KOPT-K1 (cell line): Measurements from ENCODE around the gene ARMC9.
"Not testable (repeated sequence)": the region's sequence is repeated elsewhere in the genome, so short reads cannot be mapped to it uniquely, and the experiment has no call there.

Source experiments
- H3K27ac ChIP-seq: fragments of 200-600 bp; sonication (generic); 2 replicates; pipeline ENCODE4 v1.5.1; 2016; ENCODE audit warnings: antibody characterized with exemption, mild to moderate bottlenecking, low read depth, low read length; ENCODE audit not compliant: poor library complexity, severe bottlenecking
- H3K36me3 ChIP-seq: fragments of 200-600 bp; sonication (generic); 2 replicates; pipeline ENCODE4 v1.5.1; 2017; ENCODE audit warnings: antibody characterized with exemption, mild to moderate bottlenecking, low read length, moderate library complexity; ENCODE audit not compliant: insufficient read depth
- H3K9me3 ChIP-seq: fragments of 200-600 bp; sonication (generic); 2 replicates; pipeline ENCODE4 v1.5.1; 2017; ENCODE audit warnings: antibody characterized with exemption, low read length, mild to moderate bottlenecking; ENCODE audit not compliant: insufficient read depth, poor library complexity, severe bottlenecking

The ARMC9 gene

DNA sequence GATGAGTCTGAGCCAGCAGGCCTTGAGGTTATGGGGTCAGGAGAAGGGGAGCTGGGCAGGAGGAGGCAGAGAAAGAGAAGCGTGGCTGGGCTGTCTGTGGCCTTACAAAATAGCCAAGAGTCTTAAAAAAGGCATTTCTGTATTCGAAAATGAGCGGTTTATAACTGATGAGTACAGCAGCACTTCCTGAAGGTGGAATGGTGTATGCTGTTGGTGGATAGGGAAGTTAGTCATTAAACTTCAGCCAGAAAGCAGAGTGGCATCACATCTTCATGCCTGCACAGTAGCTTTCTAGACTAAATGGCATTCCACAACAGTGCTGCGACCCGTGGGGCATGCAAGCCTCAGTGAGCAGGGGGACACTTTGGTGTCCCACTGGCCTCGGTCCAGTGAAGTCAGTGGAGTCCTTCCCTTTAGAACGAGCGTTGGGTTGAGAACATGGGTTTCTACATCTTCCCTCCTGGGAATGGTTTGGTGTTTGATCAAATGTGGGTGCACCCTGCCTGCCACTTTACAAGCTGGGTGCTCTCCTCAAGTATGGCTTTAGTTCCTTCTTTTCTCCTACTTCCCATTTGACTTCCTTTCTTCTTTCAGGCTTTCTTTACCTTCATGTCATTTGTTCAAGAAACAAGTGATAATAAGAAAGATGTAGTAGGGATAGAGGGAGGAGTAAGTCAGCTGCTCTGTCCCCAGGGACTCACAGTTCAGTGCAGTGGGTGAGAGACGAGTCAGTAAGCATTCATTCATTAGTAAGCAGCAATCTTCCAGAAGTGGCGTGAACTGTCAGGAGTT lies 96.3 kb downstream of the ARMC9 start:
- Histone ChIP-seq H3K9me3 (no peaks in the 10 kb centered on the region), H3K36me3 (no peaks in the 10 kb centered on the region), H3K27ac (no peak overlapping the region)

GRCh38 chr2:231295363-231295655 lies 96.9 kb downstream of the ARMC9 start:
- H3K27ac ChIP-seq: no peak overlapping the region
- no peaks in the 10 kb centered on the region for H3K36me3 ChIP-seq
- H3K9me3 ChIP-seq: no peaks in the 10 kb centered on the region

DNA sequence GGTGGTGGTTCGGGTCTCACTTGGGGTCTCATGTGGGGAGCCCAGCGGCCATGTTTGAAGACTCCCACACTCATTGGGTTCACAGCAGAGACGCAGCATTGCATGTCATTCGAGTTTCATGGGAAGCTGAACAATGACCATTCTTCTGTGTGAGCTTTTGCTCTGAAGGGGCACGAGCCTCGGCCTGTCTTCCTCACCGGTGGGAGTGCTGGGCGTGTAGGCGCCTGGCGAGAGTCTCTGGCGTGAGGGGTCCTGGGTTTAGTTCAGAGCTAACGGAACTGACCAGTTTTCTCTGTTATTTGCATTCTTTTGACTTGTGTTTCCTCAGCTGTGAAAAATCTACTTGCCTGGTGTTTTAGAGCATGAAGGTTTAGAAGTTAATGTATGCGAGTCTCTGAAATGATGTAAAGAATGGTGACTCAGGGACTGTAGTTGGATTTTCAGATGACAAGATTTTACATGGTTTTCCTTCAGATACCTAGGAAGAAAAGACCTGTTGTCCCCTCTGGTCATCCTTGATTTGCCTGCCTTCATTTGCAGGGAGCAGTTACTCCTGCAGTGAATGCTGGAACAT lies 98.1 kb downstream of the ARMC9 start:
- H3K36me3 ChIP-seq: no peaks in the 10 kb centered on the region
- H3K27ac ChIP-seq: no peak overlapping the region
- no peaks in the 10 kb centered on the region for H3K9me3 ChIP-seq

- Histone ChIP-seq H3K36me3 (no peaks in the 10 kb centered on the region), H3K9me3 (no peaks in the 10 kb centered on the region), H3K27ac (no peak overlapping the region)
These were observed 98.9 kb downstream of the ARMC9 start for GRCh38 chr2:231297108-231297908.

GRCh38 chr2:231298091-231298490 lies 99.7 kb downstream of the ARMC9 start:
- H3K27ac ChIP-seq: no peak overlapping the region
- H3K36me3 ChIP-seq: no peaks in the 10 kb centered on the region
- no peaks in the 10 kb centered on the region for H3K9me3 ChIP-seq

DNA sequence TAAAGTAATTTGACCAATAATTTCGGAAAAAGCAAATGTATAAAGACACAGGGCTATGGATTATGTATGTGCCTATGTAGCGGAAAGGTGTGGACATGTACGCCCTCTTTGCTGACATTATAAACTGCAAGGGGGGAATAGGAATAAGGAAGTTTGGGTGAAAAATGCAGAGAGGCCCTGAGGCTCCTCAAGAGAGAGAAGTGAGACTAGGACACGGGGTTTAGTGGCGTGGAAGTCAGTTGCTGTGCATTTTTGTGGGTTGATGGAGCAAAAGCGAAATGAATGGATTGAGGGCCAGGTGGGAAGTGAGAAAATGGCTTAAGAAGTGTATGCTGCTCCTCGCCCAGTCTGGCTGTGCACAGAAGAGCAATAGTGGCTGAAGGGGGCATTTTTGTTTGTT lies 100.8 kb downstream of the ARMC9 start:
- Histone ChIP-seq H3K36me3 (no peaks in the 10 kb centered on the region), H3K27ac (no peak overlapping the region), H3K9me3 (no peaks in the 10 kb centered on the region)

DNA sequence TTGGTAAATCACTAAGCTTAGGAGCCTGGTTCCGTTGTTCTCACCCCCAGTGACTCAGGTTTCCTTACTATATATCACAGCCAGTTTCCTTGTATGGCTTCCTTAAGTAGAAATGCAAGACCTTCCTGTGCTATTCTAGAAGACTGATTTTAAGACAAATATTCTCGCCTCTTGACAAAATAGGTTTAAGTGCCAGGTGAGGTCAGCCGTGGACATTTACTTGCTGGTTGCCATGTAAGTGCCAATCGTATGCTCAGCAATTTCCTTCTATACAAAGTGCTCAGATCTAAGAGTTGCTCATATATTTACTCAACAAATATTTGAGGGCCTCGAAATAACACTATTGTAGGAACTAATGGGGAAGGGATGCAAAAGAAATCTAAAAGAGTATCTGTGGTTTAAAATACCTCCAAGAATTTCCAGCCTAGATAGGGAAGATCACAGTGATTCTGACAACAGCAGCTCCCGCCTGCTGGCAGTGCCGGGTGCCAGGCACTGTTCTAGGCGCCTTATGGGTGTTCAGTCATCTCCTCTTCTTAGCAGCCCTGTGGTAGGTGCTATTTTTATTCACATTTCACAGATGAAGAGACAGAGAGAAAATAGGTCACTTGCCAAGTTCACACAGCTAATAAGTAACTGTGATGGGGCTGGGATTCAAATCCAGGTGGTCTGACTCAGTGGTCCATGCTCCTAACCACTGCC lies 101.7 kb downstream of the ARMC9 start:
- H3K36me3 ChIP-seq: no peaks in the 10 kb centered on the region
- no peaks in the 10 kb centered on the region for H3K9me3 ChIP-seq
- no peak overlapping the region for H3K27ac ChIP-seq

- H3K36me3 ChIP-seq: no peaks in the 10 kb centered on the region
- H3K27ac ChIP-seq: no peak overlapping the region
- H3K9me3 ChIP-seq: no peaks in the 10 kb centered on the region
These were observed 102.3 kb downstream of the ARMC9 start for GRCh38 chr2:231300722-231301076.

GRCh38 chr2:231304259-231304658 lies 105.8 kb downstream of the ARMC9 start:
- not testable (repeated sequence) for H3K27ac ChIP-seq, H3K9me3 ChIP-seq, H3K36me3 ChIP-seq

GRCh38 chr2:231305221-231305620 lies 106.8 kb downstream of the ARMC9 start:
- H3K9me3 ChIP-seq: no peaks in the 10 kb centered on the region
- H3K36me3 ChIP-seq: no peaks in the 10 kb centered on the region
- no peak overlapping the region for H3K27ac ChIP-seq

- Histone ChIP-seq H3K27ac (no peak overlapping the region), H3K36me3 (no peaks in the 10 kb centered on the region), H3K9me3 (no peaks in the 10 kb centered on the region)
These were observed 108.5 kb downstream of the ARMC9 start for GRCh38 chr2:231306791-231307393.

DNA sequence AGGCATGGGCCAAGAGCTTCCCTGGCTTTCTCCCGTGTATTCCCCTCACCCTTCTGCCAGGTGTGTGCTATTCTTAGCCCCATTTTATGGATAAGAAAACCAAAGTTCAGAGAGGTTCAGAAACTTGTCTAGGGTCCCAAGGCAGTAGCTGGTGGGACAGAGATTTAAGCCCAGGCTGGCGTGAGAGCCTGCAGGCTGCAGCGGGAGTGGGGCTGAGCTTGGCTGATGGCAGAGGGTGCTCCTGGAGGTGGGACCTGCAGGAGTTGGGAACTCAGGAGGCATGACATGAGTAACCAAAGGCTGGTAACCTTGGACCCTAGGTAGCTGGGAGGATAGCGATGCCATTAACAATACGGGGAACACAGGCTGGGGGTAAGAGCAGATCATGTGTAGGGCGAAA lies 109.8 kb downstream of the ARMC9 start:
- Histone ChIP-seq H3K27ac (no peak overlapping the region), H3K9me3 (no peaks in the 10 kb centered on the region), H3K36me3 (no peaks in the 10 kb centered on the region)

- Histone ChIP-seq H3K9me3 (no peaks in the 10 kb centered on the region), H3K27ac (no peak overlapping the region), H3K36me3 (no peaks in the 10 kb centered on the region)
These were observed 110.4 kb downstream of the ARMC9 start for GRCh38 chr2:231308631-231309428.

DNA sequence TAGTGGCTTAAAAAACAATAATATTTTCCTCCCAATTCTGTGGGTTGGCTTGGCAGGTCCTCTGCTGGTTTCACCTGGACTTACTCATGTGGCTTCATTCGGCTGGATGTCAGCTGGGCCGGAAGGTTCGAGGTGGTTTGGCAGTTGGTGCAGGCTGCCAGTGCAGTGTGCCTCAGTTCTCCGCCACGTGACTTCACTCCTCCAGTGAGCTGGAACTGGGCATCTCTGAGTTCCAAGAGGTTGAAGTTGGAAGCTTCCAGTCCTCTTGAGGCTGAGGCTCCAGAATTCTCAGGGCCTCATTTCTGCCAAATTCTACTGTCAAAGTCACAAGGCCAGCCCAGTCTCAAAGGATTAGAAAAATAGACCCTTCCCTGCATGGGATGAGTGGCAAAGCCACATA lies 113.6 kb downstream of the ARMC9 start:
- H3K9me3 ChIP-seq: peaks cover 4% of the 10 kb centered on the region
- no peak overlapping the region for H3K27ac ChIP-seq
- H3K36me3 ChIP-seq: no peaks in the 10 kb centered on the region
